ENCODE measurements around the gene TEAD1.

DNA sequence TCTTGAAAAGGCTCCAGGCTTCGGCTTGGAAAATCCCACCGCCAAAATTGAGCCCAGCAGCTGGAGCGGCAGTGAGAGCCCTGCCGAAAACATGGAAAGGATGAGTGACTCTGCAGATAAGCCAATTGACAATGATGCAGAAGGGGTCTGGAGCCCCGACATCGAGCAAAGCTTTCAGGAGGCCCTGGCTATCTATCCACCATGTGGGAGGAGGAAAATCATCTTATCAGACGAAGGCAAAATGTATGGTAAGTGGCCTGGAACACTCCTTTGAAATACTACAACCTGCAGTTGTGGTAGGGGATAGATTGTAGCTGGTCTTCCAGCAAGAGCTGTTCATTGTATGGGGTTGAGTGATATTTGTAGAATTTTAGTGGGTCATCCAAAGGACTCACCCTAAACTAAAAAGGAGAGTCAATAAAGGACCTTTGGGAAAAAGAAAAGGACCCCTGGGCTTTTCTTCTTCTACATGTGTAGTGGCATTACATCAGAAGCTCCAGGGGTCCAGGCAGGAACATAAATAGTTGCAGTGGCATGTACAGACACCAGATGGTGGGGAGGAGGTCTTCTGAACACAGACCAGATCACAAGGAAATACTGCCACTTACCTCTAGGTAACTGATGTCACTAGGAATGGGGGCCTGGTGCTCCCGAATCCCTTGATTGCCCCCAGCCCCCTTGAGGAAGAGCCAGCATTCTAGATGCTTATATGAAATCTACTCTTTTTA, 90.1 kb downstream of the TEAD1 start:
- TF ChIP-seq, protein P1, sequence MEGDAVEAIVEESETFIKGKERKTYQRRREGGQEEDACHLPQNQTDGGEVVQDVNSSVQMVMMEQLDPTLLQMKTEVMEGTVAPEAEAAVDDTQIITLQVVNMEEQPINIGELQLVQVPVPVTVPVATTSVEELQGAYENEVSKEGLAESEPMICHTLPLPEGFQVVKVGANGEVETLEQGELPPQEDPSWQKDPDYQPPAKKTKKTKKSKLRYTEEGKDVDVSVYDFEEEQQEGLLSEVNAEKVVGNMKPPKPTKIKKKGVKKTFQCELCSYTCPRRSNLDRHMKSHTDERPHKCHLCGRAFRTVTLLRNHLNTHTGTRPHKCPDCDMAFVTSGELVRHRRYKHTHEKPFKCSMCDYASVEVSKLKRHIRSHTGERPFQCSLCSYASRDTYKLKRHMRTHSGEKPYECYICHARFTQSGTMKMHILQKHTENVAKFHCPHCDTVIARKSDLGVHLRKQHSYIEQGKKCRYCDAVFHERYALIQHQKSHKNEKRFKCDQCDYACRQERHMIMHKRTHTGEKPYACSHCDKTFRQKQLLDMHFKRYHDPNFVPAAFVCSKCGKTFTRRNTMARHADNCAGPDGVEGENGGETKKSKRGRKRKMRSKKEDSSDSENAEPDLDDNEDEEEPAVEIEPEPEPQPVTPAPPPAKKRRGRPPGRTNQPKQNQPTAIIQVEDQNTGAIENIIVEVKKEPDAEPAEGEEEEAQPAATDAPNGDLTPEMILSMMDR (IDR thresholded peaks at IDR 0.05): no peak
- TF ChIP-seq POLR2A (IDR thresholded peaks at IDR 0.05): no peak
- TF ChIP-seq EP300 (IDR thresholded peaks at IDR 0.05): no peak
